Measurements from ENCODE around the gene NPY4R2. TPM values are rescaled to one million over a fixed set of nuclear protein-coding genes. Genes with fewer than 3 reads are reported as not detected.
"Not testable (repeated sequence)": the region's sequence is repeated elsewhere in the genome, so short reads cannot be mapped to it uniquely, and the experiment has no call there.

Gene NPY4R2
- polyA plus RNA-seq, 2 donors: 0.04 TPM; not detected in 1

GRCh38 chr10:47947424-47947823 is 29.0 kb downstream of the NPY4R2 start:
- H3K4me1 ChIP-seq (ENCODE audit: control insufficient read depth in 2 of 2, insufficient read depth in 2 of 2, low read length in 1 of 2); H3K27me3 ChIP-seq (ENCODE audit: control insufficient read depth in 1 of 2, insufficient read depth in 2 of 2, low read length in 2 of 2); H3K27ac ChIP-seq (ENCODE audit: low read depth in 2 of 2, low read length in 1 of 2); H3K9me3 ChIP-seq (ENCODE audit: control insufficient read depth in 2 of 2, insufficient read depth in 1 of 2, low read depth in 1 of 2, low read length in 1 of 2); H3K4me3 ChIP-seq (ENCODE audit: low read depth in 1 of 2, low read length in 2 of 2); H3K36me3 ChIP-seq (ENCODE audit: control insufficient read depth in 2 of 2, insufficient read depth in 2 of 2, low read length in 1 of 2): not testable (repeated sequence)
- 89 to 92% methylated on average over 1 of the region's 1 CpG for WGBS, 2 donors

GRCh38 chr10:47957158-47957557 is 38.7 kb downstream of the NPY4R2 start:
- WGBS, 2 donors: 86 to 90% methylated on average over 8 of the region's 8 CpGs
- H3K9me3 ChIP-seq (ENCODE audit: control insufficient read depth in 2 of 2, insufficient read depth in 1 of 2, low read depth in 1 of 2, low read length in 1 of 2); H3K36me3 ChIP-seq (ENCODE audit: control insufficient read depth in 2 of 2, insufficient read depth in 2 of 2, low read length in 1 of 2); H3K4me1 ChIP-seq (ENCODE audit: control insufficient read depth in 2 of 2, insufficient read depth in 2 of 2, low read length in 1 of 2); H3K27me3 ChIP-seq (ENCODE audit: control insufficient read depth in 1 of 2, insufficient read depth in 2 of 2, low read length in 2 of 2); H3K27ac ChIP-seq (ENCODE audit: low read depth in 2 of 2, low read length in 1 of 2); H3K4me3 ChIP-seq (ENCODE audit: low read depth in 1 of 2, low read length in 2 of 2): not testable (repeated sequence)

- not testable (repeated sequence) for H3K27ac ChIP-seq (ENCODE audit: low read depth in 2 of 2, low read length in 1 of 2); H3K9me3 ChIP-seq (ENCODE audit: control insufficient read depth in 2 of 2, insufficient read depth in 1 of 2, low read depth in 1 of 2, low read length in 1 of 2); H3K4me3 ChIP-seq (ENCODE audit: low read depth in 1 of 2, low read length in 2 of 2); H3K27me3 ChIP-seq (ENCODE audit: control insufficient read depth in 1 of 2, insufficient read depth in 2 of 2, low read length in 2 of 2); H3K36me3 ChIP-seq (ENCODE audit: control insufficient read depth in 2 of 2, insufficient read depth in 2 of 2, low read length in 1 of 2); H3K4me1 ChIP-seq (ENCODE audit: control insufficient read depth in 2 of 2, insufficient read depth in 2 of 2, low read length in 1 of 2)
- 80 to 81% methylated on average over 3 to 4 of the region's 5 CpGs for WGBS, 2 donors
Observed at GRCh38 chr10:47959677-47960076, 41.2 kb downstream of the NPY4R2 start.

GRCh38 chr10:47960699-47961098 is 42.2 kb downstream of the NPY4R2 start:
- not testable (repeated sequence) for H3K27ac ChIP-seq (ENCODE audit: low read depth in 2 of 2, low read length in 1 of 2); H3K4me1 ChIP-seq (ENCODE audit: control insufficient read depth in 2 of 2, insufficient read depth in 2 of 2, low read length in 1 of 2); H3K9me3 ChIP-seq (ENCODE audit: control insufficient read depth in 2 of 2, insufficient read depth in 1 of 2, low read depth in 1 of 2, low read length in 1 of 2); H3K36me3 ChIP-seq (ENCODE audit: control insufficient read depth in 2 of 2, insufficient read depth in 2 of 2, low read length in 1 of 2); H3K27me3 ChIP-seq (ENCODE audit: control insufficient read depth in 1 of 2, insufficient read depth in 2 of 2, low read length in 2 of 2); H3K4me3 ChIP-seq (ENCODE audit: low read depth in 1 of 2, low read length in 2 of 2)
- no CpG with 5 or more reads among the region's 2 CpGs for WGBS, 2 donors

GRCh38 chr10:47962785-47963184 is 44.3 kb downstream of the NPY4R2 start:
- H3K4me3 ChIP-seq (ENCODE audit: low read depth in 1 of 2, low read length in 2 of 2); H3K27me3 ChIP-seq (ENCODE audit: control insufficient read depth in 1 of 2, insufficient read depth in 2 of 2, low read length in 2 of 2); H3K4me1 ChIP-seq (ENCODE audit: control insufficient read depth in 2 of 2, insufficient read depth in 2 of 2, low read length in 1 of 2); H3K27ac ChIP-seq (ENCODE audit: low read depth in 2 of 2, low read length in 1 of 2); H3K36me3 ChIP-seq (ENCODE audit: control insufficient read depth in 2 of 2, insufficient read depth in 2 of 2, low read length in 1 of 2); H3K9me3 ChIP-seq (ENCODE audit: control insufficient read depth in 2 of 2, insufficient read depth in 1 of 2, low read depth in 1 of 2, low read length in 1 of 2): not testable (repeated sequence)
- no CpG with 5 or more reads among the region's 5 CpGs for WGBS, 2 donors

GRCh38 chr10:47964280-47965063 is 46.0 kb downstream of the NPY4R2 start:
- H3K4me3 ChIP-seq (ENCODE audit: low read depth in 1 of 2, low read length in 2 of 2); H3K9me3 ChIP-seq (ENCODE audit: control insufficient read depth in 2 of 2, insufficient read depth in 1 of 2, low read depth in 1 of 2, low read length in 1 of 2); H3K4me1 ChIP-seq (ENCODE audit: control insufficient read depth in 2 of 2, insufficient read depth in 2 of 2, low read length in 1 of 2); H3K36me3 ChIP-seq (ENCODE audit: control insufficient read depth in 2 of 2, insufficient read depth in 2 of 2, low read length in 1 of 2); H3K27me3 ChIP-seq (ENCODE audit: control insufficient read depth in 1 of 2, insufficient read depth in 2 of 2, low read length in 2 of 2); H3K27ac ChIP-seq (ENCODE audit: low read depth in 2 of 2, low read length in 1 of 2): not testable (repeated sequence)
- WGBS, 2 donors: 37 to 51% methylated on average over 5 of the region's 14 CpGs

- H3K4me3 ChIP-seq (ENCODE audit: low read depth in 1 of 2, low read length in 2 of 2); H3K27ac ChIP-seq (ENCODE audit: low read depth in 2 of 2, low read length in 1 of 2); H3K36me3 ChIP-seq (ENCODE audit: control insufficient read depth in 2 of 2, insufficient read depth in 2 of 2, low read length in 1 of 2); H3K27me3 ChIP-seq (ENCODE audit: control insufficient read depth in 1 of 2, insufficient read depth in 2 of 2, low read length in 2 of 2); H3K4me1 ChIP-seq (ENCODE audit: control insufficient read depth in 2 of 2, insufficient read depth in 2 of 2, low read length in 1 of 2); H3K9me3 ChIP-seq (ENCODE audit: control insufficient read depth in 2 of 2, insufficient read depth in 1 of 2, low read depth in 1 of 2, low read length in 1 of 2): not testable (repeated sequence)
- 85 to 88% methylated on average over 4 to 5 of the region's 6 CpGs for WGBS, 2 donors
Observed at GRCh38 chr10:47968988-47969387, 50.5 kb downstream of the NPY4R2 start.

- 83 to 88% methylated on average over 3 of the region's 3 CpGs for WGBS, 2 donors
Observed at GRCh38 chr10:47970047-47970446, 51.6 kb downstream of the NPY4R2 start.

GRCh38 chr10:47971598-47971997 is 53.1 kb downstream of the NPY4R2 start:
- not testable (repeated sequence) for H3K4me1 ChIP-seq (ENCODE audit: control insufficient read depth in 2 of 2, insufficient read depth in 2 of 2, low read length in 1 of 2); H3K27me3 ChIP-seq (ENCODE audit: control insufficient read depth in 1 of 2, insufficient read depth in 2 of 2, low read length in 2 of 2); H3K27ac ChIP-seq (ENCODE audit: low read depth in 2 of 2, low read length in 1 of 2); H3K4me3 ChIP-seq (ENCODE audit: low read depth in 1 of 2, low read length in 2 of 2); H3K36me3 ChIP-seq (ENCODE audit: control insufficient read depth in 2 of 2, insufficient read depth in 2 of 2, low read length in 1 of 2); H3K9me3 ChIP-seq (ENCODE audit: control insufficient read depth in 2 of 2, insufficient read depth in 1 of 2, low read depth in 1 of 2, low read length in 1 of 2)
- no CpG with 5 or more reads among the region's 5 CpGs for WGBS, 2 donors

More at GRCh38 chr10:47970047-47970446, 51.6 kb downstream of the NPY4R2 start:
- not testable (repeated sequence) for H3K27ac ChIP-seq (ENCODE audit: low read depth in 2 of 2, low read length in 1 of 2); H3K36me3 ChIP-seq (ENCODE audit: control insufficient read depth in 2 of 2, insufficient read depth in 2 of 2, low read length in 1 of 2); H3K4me3 ChIP-seq (ENCODE audit: low read depth in 1 of 2, low read length in 2 of 2); H3K27me3 ChIP-seq (ENCODE audit: control insufficient read depth in 1 of 2, insufficient read depth in 2 of 2, low read length in 2 of 2); H3K4me1 ChIP-seq (ENCODE audit: control insufficient read depth in 2 of 2, insufficient read depth in 2 of 2, low read length in 1 of 2); H3K9me3 ChIP-seq (ENCODE audit: control insufficient read depth in 2 of 2, insufficient read depth in 1 of 2, low read depth in 1 of 2, low read length in 1 of 2)

GRCh38 chr10:47972077-47972476 is 53.6 kb downstream of the NPY4R2 start:
- not testable (repeated sequence) for H3K4me3 ChIP-seq (ENCODE audit: low read depth in 1 of 2, low read length in 2 of 2); H3K4me1 ChIP-seq (ENCODE audit: control insufficient read depth in 2 of 2, insufficient read depth in 2 of 2, low read length in 1 of 2); H3K27ac ChIP-seq (ENCODE audit: low read depth in 2 of 2, low read length in 1 of 2); H3K27me3 ChIP-seq (ENCODE audit: control insufficient read depth in 1 of 2, insufficient read depth in 2 of 2, low read length in 2 of 2); H3K9me3 ChIP-seq (ENCODE audit: control insufficient read depth in 2 of 2, insufficient read depth in 1 of 2, low read depth in 1 of 2, low read length in 1 of 2); H3K36me3 ChIP-seq (ENCODE audit: control insufficient read depth in 2 of 2, insufficient read depth in 2 of 2, low read length in 1 of 2)
- WGBS, 2 donors: 100% methylated on average over 1 of the region's 2 CpGs; no CpG with 5 or more reads in 1 of the 2 donors

Measured in esophagus (tissue), 2 donors.